Neural cell (in vitro differentiated cells): Measurements from ENCODE around the gene PRKAR1A.

ENCODE experiments used
- CTCF ChIP-seq: fragments of 450-650 bp; IDR thresholded peaks from 2 replicates; pipeline ENCODE4 v1.5.1; 2014; ENCODE audit warnings: antibody characterized with exemption, mild to moderate bottlenecking, moderate library complexity; ENCODE audit not compliant: poor library complexity, severe bottlenecking
- EP300 ChIP-seq: fragments of 450-650 bp; conservative IDR thresholded peaks from 2 replicates; pipeline ENCODE4 v1.6.1; 2014; ENCODE audit warnings: antibody characterized with exemption, mild to moderate bottlenecking, moderate library complexity; ENCODE audit not compliant: poor library complexity, severe bottlenecking
- EZH2 ChIP-seq: fragments of 200-600, 300-800 bp; shearing (Covaris generic), sonication (generic); IDR thresholded peaks from 2 replicates; pipeline ENCODE4 v1.6.1; 2014; ENCODE audit warnings: antibody characterized with exemption, low read length, borderline replicate concordance, mild to moderate bottlenecking; ENCODE audit not compliant: insufficient read depth, poor library complexity, severe bottlenecking
- POLR2AphosphoS5 ChIP-seq: IDR thresholded peaks from 2 replicates; pipeline ENCODE4 v1.6.1; 2012
- RAD21 ChIP-seq: fragments of 450-650 bp; conservative IDR thresholded peaks from 2 replicates; pipeline ENCODE4 v1.6.1; 2014; ENCODE audit warnings: antibody characterized with exemption, mild to moderate bottlenecking, moderate library complexity
- TAF1 ChIP-seq: IDR thresholded peaks from 2 replicates; pipeline ENCODE4 v1.6.1; 2012; ENCODE audit warnings: low read depth

GRCh38 chr17:68579194-68579927, 67.1 kb downstream of the PRKAR1A start:
- no peak for TF ChIP-seq EP300
- TF ChIP-seq RAD21, result no peak
- no peak for TF ChIP-seq CTCF
- no peak for TF ChIP-seq EZH2
- TF ChIP-seq TAF1, result no peak
- TF ChIP-seq POLR2AphosphoS5, result no peak
